Pancreas (tissue), 10 donors: ENCODE measurements around the gene LMX1A. TPM values are rescaled to one million over a fixed set of nuclear protein-coding genes. Genes with fewer than 3 reads are reported as not detected.

ENCODE experiments used
- ATAC-seq, 4 donors: fragments of 200-7000 bp; cut with Tn5 transposase; one replicate each; pipeline versions ENCODE4 v1.8.0 to v1.9.1; 2020; ENCODE audit warnings: mild to moderate bottlenecking in 4 of 4, moderate library complexity in 4 of 4
- DNase-seq, 6 donors: peaks; one replicate each; pipeline ENCODE4 v3.0.0-alpha.2; 2020
- FAIRE-seq: peaks from 2 replicates; lab custom pipeline; 2012; peaks lifted over from hg19 to GRCh38; lab: Jason Lieb, UNC
- H3K27ac ChIP-seq, 4 donors: fragments of 200-600 bp; sonication (generic); 1 replicate in 3 of 4; 2 replicates in 1 of 4; pipeline versions ENCODE4 v1.5.0 to v1.8.0; 2020
- H3K27me3 ChIP-seq, 4 donors: fragments of 200-600 bp; one replicate each; pipeline ENCODE4 v1.8.0; 2021
- H3K36me3 ChIP-seq, 3 donors: fragments of 200-600 bp; sonication (generic) in 1 of 3; one replicate each; pipeline versions ENCODE4 v1.5.0 to v1.8.0; 2020 to 2021
- H3K4me1 ChIP-seq, 3 donors: fragments of 200-600 bp; one replicate each; pipeline ENCODE4 v1.8.0; 2021
- H3K4me3 ChIP-seq, 4 donors: fragments of 200-600 bp; sonication (generic) in 2 of 4; one replicate each; pipeline versions ENCODE4 v1.5.0 to v1.8.0; 2020 to 2021
- H3K9me3 ChIP-seq, 4 donors: fragments of 200-600 bp; one replicate each; pipeline ENCODE4 v1.8.0; 2021
- WGBS, 2 donors: extraction: QIAGEN DNeasy Blood & Tissue Kit; methylation state at CpG; one replicate each; pipeline ENCODE4 v1.1.7; 2013; 5-methylcytosine and 5-hydroxymethylcytosine counted together
- intact Hi-C, 3 donors: fragments of 100-400 bp; cut with DNase I; formaldehyde crosslinking; loops; one replicate each; pipeline versions ENCODE4 v1.11.1 to v1.14.2; 2022
- polyA plus RNA-seq, 2 donors: library from polyadenylated mRNA; stranded (reverse); fragments of 200-250 nt; gene quantifications; one replicate each; pipeline ENCODE4 v1.2.3, GENCODE V29; 2013
- total RNA-seq, 6 donors: library from RNA; stranded (reverse); fragmentation: NEBNext Ultra II Directional in 4 of 6; extraction: Animal tissue kit (Norgen Biotek cat#: 25700) in 4 of 6; gene quantifications; one replicate each; pipeline versions ENCODE4 v1.2.1 to v1.2.4, GENCODE V29; 2021 to 2023
- TF ChIP-seq, protein P1 (sequence below), 4 donors: fragments of 200-600 bp; sonication (generic) in 3 of 4; IDR thresholded peaks; one replicate each; pipeline versions ENCODE4 v1.5.0 to v1.8.0; 2021; ENCODE audit warnings: antibody characterized with exemption in 4 of 4
- donor health status: healthy with polysubstance abuse.
- donor health status: DM: no; HTN: no; CAD: no; lungs with moderate emphysema.
- donor health status: DM: no; HTN: no; CAD: no.
- donor health status: control.
- donor health status: control.
- donor health status: Bipolar disorder and iron deficiency.
- donor health status: DM: yes; HTN: yes; CAD: no.
- donor health status: DM: no; HTN: no; CAD: no.
- donor health status: DM: no; HTN: no; CAD: no.
- donor health status: DM: yes; HTN: yes; CAD: no.

Gene LMX1A
- total and polyA plus RNA-seq, 8 donors: 0.11 TPM; not detected in 7

DNA sequence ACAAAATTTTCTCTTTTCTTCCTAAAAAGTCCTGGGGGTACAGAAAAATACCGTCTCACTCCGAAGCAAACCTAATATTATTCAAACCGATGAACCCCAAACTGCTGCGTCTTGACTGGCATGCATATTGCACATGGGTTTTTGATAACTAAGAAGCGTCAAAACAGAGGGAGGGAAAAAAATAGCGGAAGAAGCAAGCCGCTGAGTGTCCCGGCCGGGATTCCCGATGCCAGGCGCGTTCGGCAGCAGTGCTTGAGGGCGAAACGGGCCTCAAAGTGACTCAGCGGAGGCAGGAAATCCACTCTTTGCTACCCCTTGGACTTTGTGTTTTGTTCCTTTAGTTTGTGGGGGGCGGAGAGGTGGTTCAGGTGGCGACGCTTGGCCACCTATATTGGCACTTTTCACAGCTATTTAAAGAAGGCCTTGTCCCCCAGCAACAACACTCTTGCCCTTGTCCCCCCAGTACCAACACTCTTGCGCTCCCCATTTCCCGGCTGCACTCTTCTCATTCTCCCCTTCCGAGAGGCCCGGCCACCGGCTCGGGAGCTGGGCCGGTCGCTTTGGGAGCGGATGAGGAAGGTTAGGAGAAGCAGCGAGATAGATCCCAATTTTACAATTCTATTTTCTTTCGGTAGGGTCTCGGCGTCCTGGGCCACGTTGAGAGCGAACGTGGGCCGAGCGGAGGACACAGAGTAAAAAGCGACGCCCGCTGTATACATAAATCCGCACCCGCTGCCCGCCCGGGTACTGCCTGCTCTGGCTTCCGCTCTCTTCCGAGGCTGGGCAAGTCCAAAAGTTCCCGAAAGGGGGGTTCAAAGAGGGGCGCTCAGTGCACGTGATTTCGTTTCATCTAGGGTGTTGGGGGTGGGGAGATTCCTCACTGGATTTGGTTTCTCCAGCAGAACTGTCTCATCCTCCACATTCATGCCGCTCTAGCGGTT is 2.5 kb downstream of the LMX1A start:
- TF ChIP-seq, protein P1, sequence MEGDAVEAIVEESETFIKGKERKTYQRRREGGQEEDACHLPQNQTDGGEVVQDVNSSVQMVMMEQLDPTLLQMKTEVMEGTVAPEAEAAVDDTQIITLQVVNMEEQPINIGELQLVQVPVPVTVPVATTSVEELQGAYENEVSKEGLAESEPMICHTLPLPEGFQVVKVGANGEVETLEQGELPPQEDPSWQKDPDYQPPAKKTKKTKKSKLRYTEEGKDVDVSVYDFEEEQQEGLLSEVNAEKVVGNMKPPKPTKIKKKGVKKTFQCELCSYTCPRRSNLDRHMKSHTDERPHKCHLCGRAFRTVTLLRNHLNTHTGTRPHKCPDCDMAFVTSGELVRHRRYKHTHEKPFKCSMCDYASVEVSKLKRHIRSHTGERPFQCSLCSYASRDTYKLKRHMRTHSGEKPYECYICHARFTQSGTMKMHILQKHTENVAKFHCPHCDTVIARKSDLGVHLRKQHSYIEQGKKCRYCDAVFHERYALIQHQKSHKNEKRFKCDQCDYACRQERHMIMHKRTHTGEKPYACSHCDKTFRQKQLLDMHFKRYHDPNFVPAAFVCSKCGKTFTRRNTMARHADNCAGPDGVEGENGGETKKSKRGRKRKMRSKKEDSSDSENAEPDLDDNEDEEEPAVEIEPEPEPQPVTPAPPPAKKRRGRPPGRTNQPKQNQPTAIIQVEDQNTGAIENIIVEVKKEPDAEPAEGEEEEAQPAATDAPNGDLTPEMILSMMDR (IDR thresholded peaks at IDR 0.05): no peak
- WGBS, 2 donors: 5% methylated on average over 52 of the region's 52 CpGs
- intact Hi-C loops: no loop called here
- FAIRE-seq (no peak), DNase-seq (no peak), ATAC-seq (no peak)
- Histone ChIP-seq H3K27ac (no peak overlapping the region), H3K36me3 (no peaks in the 10 kb centered on the region), H3K27me3 (peaks cover 0 to 71% (median 18%) of the 10 kb centered on the region in 4 donors), H3K9me3 (no peaks in the 10 kb centered on the region), H3K4me3 (no peak overlapping the region), H3K4me1 (no peaks in the 10 kb centered on the region)

DNA sequence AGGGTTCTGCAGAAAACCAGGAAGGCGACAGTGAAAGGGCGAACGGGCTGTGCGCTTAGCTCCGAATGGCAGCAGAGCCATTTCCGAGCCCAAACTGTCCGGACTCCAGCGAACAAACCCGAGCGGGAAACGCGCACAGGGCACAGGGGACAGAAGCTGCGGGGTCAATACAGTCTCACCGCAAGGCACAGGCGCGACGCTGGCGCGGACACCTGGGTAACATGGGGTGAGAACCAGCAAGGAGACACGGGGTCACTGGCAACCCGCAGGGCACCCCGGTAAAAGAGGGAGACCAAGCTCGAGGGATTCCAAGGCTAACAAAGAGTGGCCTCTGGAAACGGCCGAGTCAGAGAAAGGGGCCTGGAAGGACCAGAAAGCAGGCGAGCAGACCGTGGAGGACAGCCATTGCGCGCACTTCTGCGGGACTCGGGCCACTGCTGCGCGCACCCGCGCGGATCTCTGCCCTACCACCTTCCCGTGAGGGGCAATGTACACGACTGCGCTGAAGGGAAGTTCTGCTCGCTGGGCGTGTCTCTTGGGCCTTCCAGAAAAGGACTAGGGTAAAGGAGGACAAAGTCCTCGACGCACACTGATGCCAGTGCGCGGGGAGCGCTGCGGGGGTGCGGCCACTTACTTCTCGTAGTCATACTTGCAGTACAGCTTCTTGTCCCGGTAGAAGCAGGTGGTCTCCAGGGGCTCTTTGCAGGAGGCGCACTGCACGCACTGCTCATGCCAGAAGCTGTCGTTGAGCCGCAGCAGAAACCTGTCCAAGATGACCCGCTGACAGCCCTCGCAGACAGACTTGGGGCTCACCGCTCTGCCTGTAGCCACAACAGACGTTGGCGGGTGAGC is 3.8 kb downstream of the LMX1A start:
- DNase-seq (no peak), ATAC-seq (peak in 1 of 4 donors; percentile 23)

DNA sequence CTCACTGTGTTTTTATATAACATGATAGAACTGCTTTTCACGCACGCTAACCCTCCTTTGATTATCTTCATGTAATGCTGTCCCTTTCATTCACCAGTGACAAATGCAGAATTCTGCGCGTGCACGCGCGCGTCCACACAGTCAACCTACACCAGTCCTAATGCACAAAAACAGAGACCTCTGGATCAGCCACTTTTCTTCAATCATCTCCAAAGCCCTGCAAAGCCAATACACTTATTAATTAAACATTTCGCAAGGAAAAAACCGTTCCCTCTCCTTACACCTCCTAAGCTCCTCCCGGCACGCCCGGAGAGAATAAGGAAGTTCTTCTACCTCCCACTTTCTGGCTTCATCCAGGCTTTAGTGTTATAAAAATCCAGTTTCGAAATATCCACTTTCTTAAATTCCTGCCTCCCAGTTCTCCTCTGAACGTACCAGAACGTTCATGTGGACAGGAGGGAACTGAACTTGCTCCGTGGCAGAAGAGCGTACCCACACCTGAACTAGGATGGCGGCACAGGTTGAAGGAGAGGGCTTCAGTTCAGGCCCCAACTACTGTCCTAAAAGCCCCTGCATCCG is 4.6 kb downstream of the LMX1A start:
- no peaks in the 10 kb centered on the region for H3K36me3 ChIP-seq
- H3K4me3 ChIP-seq: no peak overlapping the region
- H3K27me3 ChIP-seq: peaks cover 0 to 85% (median 21%) of the 10 kb centered on the region in 4 donors
- no peaks in the 10 kb centered on the region for H3K9me3 ChIP-seq
- TF ChIP-seq, protein P1 (IDR thresholded peaks at IDR 0.05): no peak
- ATAC-seq: no peak
- no peak for FAIRE-seq
- no peak overlapping the region for H3K27ac ChIP-seq
- intact Hi-C loops: no loop called here
- no peaks in the 10 kb centered on the region for H3K4me1 ChIP-seq
- no peak for DNase-seq
- 7% methylated on average over 20 of the region's 20 CpGs for WGBS, 2 donors

More for the DNA sequence above, 3.8 kb downstream of the LMX1A start:
- intact Hi-C loops: no loop called here
- Histone ChIP-seq H3K27ac (no peak overlapping the region), H3K4me1 (no peaks in the 10 kb centered on the region), H3K27me3 (peaks cover 0 to 80% (median 19%) of the 10 kb centered on the region in 4 donors), H3K36me3 (no peaks in the 10 kb centered on the region), H3K4me3 (no peak overlapping the region), H3K9me3 (no peaks in the 10 kb centered on the region)
- WGBS, 2 donors: 1 to 3% methylated on average over 59 of the region's 59 CpGs
- TF ChIP-seq, protein P1 (IDR thresholded peaks at IDR 0.05): no peak
- FAIRE-seq: no peak

DNA sequence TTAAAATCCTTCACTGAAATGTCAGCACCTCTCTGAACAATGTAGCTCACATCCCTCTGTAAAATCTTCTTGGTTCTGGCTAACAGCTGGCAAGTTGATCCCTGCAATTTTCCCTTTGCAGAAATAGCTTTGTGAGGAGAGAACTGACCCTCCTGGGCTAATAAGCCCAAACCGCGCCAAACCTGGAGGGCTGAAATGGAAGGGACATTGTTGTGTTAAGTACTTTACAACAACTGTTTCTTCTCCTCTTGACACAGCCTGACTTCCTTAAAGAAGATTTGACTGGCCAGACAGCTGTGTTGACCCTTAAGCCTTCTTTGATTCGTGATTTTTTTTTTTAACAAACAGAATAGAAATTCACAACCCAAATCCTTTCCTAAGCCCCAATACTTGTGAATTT is 5.7 kb downstream of the LMX1A start:
- 4 to 7% methylated on average over 3 of the region's 3 CpGs for WGBS, 2 donors
- DNase-seq: no peak
- intact Hi-C loops: no loop called here
- H3K36me3 ChIP-seq: no peaks in the 10 kb centered on the region
- peaks cover 0 to 82% (median 23%) of the 10 kb centered on the region in 4 donors for H3K27me3 ChIP-seq
- ATAC-seq: no peak
- H3K9me3 ChIP-seq: no peaks in the 10 kb centered on the region
- H3K27ac ChIP-seq: no peak overlapping the region
- H3K4me3 ChIP-seq: no peak overlapping the region
- FAIRE-seq: no peak
- TF ChIP-seq, protein P1 (IDR thresholded peaks at IDR 0.05): no peak
- no peaks in the 10 kb centered on the region for H3K4me1 ChIP-seq
